Vagina (tissue), 2 donors: Measurements from ENCODE around the gene PRG2. TPM values are rescaled to one million over a fixed set of nuclear protein-coding genes. Genes with fewer than 3 reads are reported as not detected.

Experiments used
- DNase-seq, 2 donors: peaks; one replicate each; pipeline ENCODE4 v3.0.0-alpha.2; 2017; ENCODE audit errors: extremely low spot score in 2 of 2
- H3K27ac ChIP-seq: fragments of 200-600 bp; sonication (generic); one replicate; pipeline ENCODE4 v1.5.1; 2019
- H3K27me3 ChIP-seq: fragments of 200-600 bp; sonication (generic); one replicate; pipeline ENCODE4 v1.5.1; 2019
- H3K36me3 ChIP-seq, 2 donors: fragments of 200-600 bp; sonication (generic); one replicate each; pipeline ENCODE4 v1.5.1; 2017 to 2019
- H3K4me1 ChIP-seq: fragments of 200-600 bp; sonication (generic); one replicate; pipeline ENCODE4 v1.5.1; 2019
- H3K4me3 ChIP-seq, 2 donors: fragments of 200-600 bp; sonication (generic); 1 replicate in 1 of 2; 2 replicates in 1 of 2; pipeline ENCODE4 v1.5.1; 2016 to 2019
- H3K9me3 ChIP-seq: fragments of 200-600 bp; sonication (generic); one replicate; pipeline ENCODE4 v1.5.1; 2019
- POLR2A ChIP-seq, 2 donors: fragments of 450-650 bp; IDR thresholded peaks; one replicate each; pipeline ENCODE4 v1.6.1; 2017; ENCODE audit warnings: antibody characterized with exemption in 2 of 2, mild to moderate bottlenecking in 2 of 2, moderate library complexity in 2 of 2
- POLR2AphosphoS5 ChIP-seq, 2 donors: sonication (generic); formaldehyde crosslinking; IDR thresholded peaks; one replicate each; pipeline ENCODE4 v1.9.0; 2017; ENCODE audit warnings: antibody characterized with exemption in 2 of 2, mild to moderate bottlenecking in 2 of 2, low read depth in 1 of 2; ENCODE audit not compliant: insufficient read depth in 1 of 2
- intact Hi-C: fragments of 100-400 bp; cut with DNase I; formaldehyde crosslinking; loops from one replicate; pipeline ENCODE4 v1.15.1; 2023
- total RNA-seq: library from RNA; depleted of rRNA; stranded (reverse); fragments of >200 nt; gene quantifications from one replicate; pipeline ENCODE4 v1.2.3, GENCODE V29; 2016
- TF ChIP-seq, protein P1 (sequence below), 3 experiments: fragments of 450-650 bp in 2 of 3; fragments of 200-600 bp in 1 of 3; sonication (generic) in 1 of 3; IDR thresholded peaks; one replicate each; pipeline ENCODE4 v1.5.1; 2017 to 2019; ENCODE audit warnings: antibody characterized with exemption in 3 of 3, mild to moderate bottlenecking in 2 of 3, moderate library complexity in 2 of 3

Gene PRG2
- total RNA-seq, 1 donor from 2014 or later: not detected

GRCh38 chr11:57407941-57408475, 17.6 kb upstream of the PRG2 start:
- H3K27ac ChIP-seq: no peak overlapping the region
- DNase-seq: no peak
- H3K4me3 ChIP-seq: no peak overlapping the region
- H3K9me3 ChIP-seq: no peaks in the 10 kb centered on the region
- H3K4me1 ChIP-seq: peaks cover 28% of the 10 kb centered on the region
- no peaks in the 10 kb centered on the region for H3K27me3 ChIP-seq
- intact Hi-C loops: no loop called here
- TF ChIP-seq POLR2AphosphoS5 (IDR thresholded peaks at IDR 0.05; ENCODE audit: insufficient read depth in 1 of 2, low read depth in 1 of 2) (no peak), POLR2A (IDR thresholded peaks at IDR 0.05) (no peak)
- TF ChIP-seq, protein P1, sequence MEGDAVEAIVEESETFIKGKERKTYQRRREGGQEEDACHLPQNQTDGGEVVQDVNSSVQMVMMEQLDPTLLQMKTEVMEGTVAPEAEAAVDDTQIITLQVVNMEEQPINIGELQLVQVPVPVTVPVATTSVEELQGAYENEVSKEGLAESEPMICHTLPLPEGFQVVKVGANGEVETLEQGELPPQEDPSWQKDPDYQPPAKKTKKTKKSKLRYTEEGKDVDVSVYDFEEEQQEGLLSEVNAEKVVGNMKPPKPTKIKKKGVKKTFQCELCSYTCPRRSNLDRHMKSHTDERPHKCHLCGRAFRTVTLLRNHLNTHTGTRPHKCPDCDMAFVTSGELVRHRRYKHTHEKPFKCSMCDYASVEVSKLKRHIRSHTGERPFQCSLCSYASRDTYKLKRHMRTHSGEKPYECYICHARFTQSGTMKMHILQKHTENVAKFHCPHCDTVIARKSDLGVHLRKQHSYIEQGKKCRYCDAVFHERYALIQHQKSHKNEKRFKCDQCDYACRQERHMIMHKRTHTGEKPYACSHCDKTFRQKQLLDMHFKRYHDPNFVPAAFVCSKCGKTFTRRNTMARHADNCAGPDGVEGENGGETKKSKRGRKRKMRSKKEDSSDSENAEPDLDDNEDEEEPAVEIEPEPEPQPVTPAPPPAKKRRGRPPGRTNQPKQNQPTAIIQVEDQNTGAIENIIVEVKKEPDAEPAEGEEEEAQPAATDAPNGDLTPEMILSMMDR (IDR thresholded peaks at IDR 0.05): no peak
- H3K36me3 ChIP-seq: peaks cover 0 to 57% of the 10 kb centered on the region in 2 donors

DNA sequence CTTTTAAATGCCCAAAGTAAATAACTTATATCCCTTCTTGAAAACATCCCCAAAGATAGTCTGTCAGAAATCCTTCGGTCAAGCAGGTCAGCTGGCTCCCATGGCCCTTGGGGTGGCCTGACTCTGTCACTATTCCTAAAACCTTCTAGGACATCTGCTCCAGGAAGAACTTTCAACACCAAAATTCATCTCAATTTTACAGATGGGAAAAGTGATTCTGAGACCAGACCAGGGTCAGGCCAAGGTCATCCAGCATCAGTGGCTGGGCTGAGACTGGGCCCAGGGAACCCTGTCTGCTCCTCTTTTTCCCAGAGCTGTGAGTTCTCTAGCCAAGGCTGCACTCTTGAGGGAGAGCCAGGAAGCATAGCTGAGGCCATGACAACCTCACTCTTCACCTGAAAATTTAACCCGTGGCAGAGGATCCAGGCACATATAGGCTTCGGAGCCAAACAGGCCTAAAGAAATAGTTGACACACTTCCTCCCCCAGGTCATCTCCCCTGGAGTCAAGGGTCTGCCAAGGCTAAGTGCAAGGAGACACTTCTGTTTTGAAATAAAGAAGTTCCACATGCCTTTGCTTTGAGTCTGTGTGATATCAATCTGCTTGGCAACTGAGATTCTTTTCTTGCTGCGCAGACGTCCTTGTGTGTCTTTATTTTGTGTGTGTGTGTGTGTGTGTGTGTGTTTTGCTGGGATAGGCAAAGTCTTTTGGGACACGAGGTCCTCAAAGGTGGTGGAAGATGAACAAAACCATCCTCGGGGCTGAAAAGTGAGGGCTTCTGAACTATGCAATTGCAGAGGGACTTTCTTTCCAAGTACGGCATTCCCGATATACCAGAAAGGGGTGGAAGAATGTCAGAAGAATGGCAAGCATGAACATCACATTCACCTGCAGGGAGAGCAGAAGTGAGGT, 16.8 kb upstream of the PRG2 start:
- H3K9me3 ChIP-seq: no peaks in the 10 kb centered on the region
- intact Hi-C loops: no loop called here
- no peak overlapping the region for H3K4me3 ChIP-seq
- no peak for DNase-seq
- H3K36me3 ChIP-seq: peaks cover 0 to 57% of the 10 kb centered on the region in 2 donors
- TF ChIP-seq POLR2AphosphoS5 (IDR thresholded peaks at IDR 0.05; ENCODE audit: insufficient read depth in 1 of 2, low read depth in 1 of 2) (no peak), POLR2A (IDR thresholded peaks at IDR 0.05) (no peak)
- TF ChIP-seq, protein P1 (IDR thresholded peaks at IDR 0.05): no peak
- peaks cover 28% of the 10 kb centered on the region for H3K4me1 ChIP-seq
- no peaks in the 10 kb centered on the region for H3K27me3 ChIP-seq
- H3K27ac ChIP-seq: no peak overlapping the region

DNA sequence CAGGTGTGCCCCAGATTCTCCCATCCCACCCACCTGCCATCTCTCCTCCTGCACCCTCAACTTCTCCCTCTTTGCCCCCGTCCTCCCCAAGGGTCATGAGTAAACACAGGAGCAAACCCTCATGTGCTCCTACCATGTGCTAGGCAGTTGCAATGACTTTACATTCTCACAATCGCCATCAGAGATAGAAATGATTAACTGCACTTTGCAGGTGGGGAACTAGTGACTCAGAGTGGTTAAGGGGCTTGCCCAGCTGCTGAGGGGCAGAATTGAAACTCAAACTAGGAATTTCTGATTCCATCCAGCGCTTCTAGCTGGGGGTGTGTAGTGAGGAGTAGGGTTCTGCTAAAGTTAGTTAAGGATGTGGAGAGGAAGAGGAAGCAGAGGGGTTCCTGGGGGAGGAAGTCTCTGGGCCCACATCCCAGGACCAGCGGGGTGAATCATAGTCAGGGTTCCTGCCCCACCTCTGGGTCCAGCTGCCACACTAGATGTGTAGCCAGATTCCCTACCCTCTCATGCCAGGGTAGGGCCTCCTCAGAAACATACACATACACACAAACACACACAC, 16.0 kb upstream of the PRG2 start:
- H3K4me3 ChIP-seq: no peak overlapping the region
- intact Hi-C loops: no loop called here
- peaks cover 0 to 54% of the 10 kb centered on the region in 2 donors for H3K36me3 ChIP-seq
- DNase-seq: no peak
- no peaks in the 10 kb centered on the region for H3K9me3 ChIP-seq
- H3K27me3 ChIP-seq: no peaks in the 10 kb centered on the region
- no peak overlapping the region for H3K27ac ChIP-seq
- peaks cover 28% of the 10 kb centered on the region for H3K4me1 ChIP-seq
- TF ChIP-seq POLR2AphosphoS5 (IDR thresholded peaks at IDR 0.05; ENCODE audit: insufficient read depth in 1 of 2, low read depth in 1 of 2) (no peak), POLR2A (IDR thresholded peaks at IDR 0.05) (no peak)
- TF ChIP-seq, protein P1 (IDR thresholded peaks at IDR 0.05): no peak

DNA sequence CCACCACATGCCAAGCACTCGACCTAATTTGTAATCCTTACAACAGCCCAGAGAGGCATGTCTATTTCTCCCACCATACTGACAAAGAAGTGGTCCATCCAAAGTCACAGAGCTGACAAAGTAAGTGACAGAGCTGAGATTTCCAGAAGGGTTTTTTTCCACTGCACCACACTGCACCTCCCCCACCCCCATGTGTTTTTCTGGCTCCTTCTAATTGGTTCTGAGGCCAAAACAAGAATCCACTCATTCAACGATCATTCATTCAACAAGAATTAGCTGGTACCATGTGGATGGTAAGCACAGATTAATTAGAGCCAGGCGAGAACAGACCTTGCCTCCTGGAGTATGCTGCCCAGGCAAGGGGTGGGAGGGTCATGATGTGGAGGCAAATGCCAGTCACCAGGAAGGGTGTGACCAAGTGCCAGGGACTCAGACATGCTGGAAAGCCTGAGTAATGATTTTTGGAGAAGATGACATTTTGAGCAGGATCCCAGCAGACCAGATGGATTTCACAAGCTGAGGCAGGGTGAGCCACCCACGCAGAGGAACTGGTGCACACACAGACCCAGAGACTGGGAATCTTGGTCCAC, 14.9 kb upstream of the PRG2 start:
- no peak overlapping the region for H3K27ac ChIP-seq
- H3K4me3 ChIP-seq: no peak overlapping the region
- TF ChIP-seq POLR2A (IDR thresholded peaks at IDR 0.05) (no peak), POLR2AphosphoS5 (IDR thresholded peaks at IDR 0.05; ENCODE audit: insufficient read depth in 1 of 2, low read depth in 1 of 2) (no peak)
- TF ChIP-seq, protein P1 (IDR thresholded peaks at IDR 0.05): no peak
- H3K27me3 ChIP-seq: no peaks in the 10 kb centered on the region
- H3K4me1 ChIP-seq: peaks cover 28% of the 10 kb centered on the region
- intact Hi-C loops: no loop called here
- no peak for DNase-seq
- peaks cover 0 to 44% of the 10 kb centered on the region in 2 donors for H3K36me3 ChIP-seq
- H3K9me3 ChIP-seq: no peaks in the 10 kb centered on the region
